Measurements from ENCODE around the gene RIPK4. TPM values are rescaled to one million over a fixed set of nuclear protein-coding genes. Genes with fewer than 3 reads are reported as not detected.
"Not testable (repeated sequence)": the region's sequence is repeated elsewhere in the genome, so short reads cannot be mapped to it uniquely, and the experiment has no call there.

The RIPK4 gene
- total RNA-seq, 1 experiment from 2014 or later, result 16.0 TPM

GRCh38 chr21:41794600-41794999, 27.7 kb upstream of the RIPK4 start:
- ChIA-PET POLR2A (ENCODE audit: low non-redundant PET) (no interaction called here), CTCF (no interaction called here)
- Histone ChIP-seq H3K27me3 (replicated peaks; ENCODE audit: insufficient read depth, low read depth, low read length, poor library complexity) (no peaks in the 10 kb centered on the region), H3K27ac (ENCODE audit: low read depth, low read length, poor library complexity, severe bottlenecking) (no peak overlapping the region), H3K36me3 (ENCODE audit: insufficient read depth, low read length, poor library complexity, severe bottlenecking) (peaks cover 9% of the 10 kb centered on the region), H3K4me1 (ENCODE audit: insufficient read depth, low read length, poor library complexity, severe bottlenecking) (no peaks in the 10 kb centered on the region), H3K4me3 (ENCODE audit: low read depth, low read length, poor library complexity, severe bottlenecking) (no peak overlapping the region), H3K9me3 (ENCODE audit: low read depth, low read length, poor library complexity, severe bottlenecking) (peaks cover 4% of the 10 kb centered on the region)
- TF ChIP-seq EZH2 (IDR thresholded peaks at IDR 0.05; ENCODE audit: borderline replicate concordance, low read depth, low read length, poor library complexity, severe bottlenecking) (no peak), CTCF (conservative IDR thresholded peaks at IDR 0.05; ENCODE audit: low read depth, low read length) (no peak)
- intact Hi-C loops (cut with micrococcal nuclease; ENCODE audit: unreplicated experiment), result no loop called here
- DNase-seq (ENCODE audit: low spot score), result no peak
- BruUV-seq (replicated peaks), result no TSS peak

- TF ChIP-seq EZH2 (IDR thresholded peaks at IDR 0.05; ENCODE audit: borderline replicate concordance, low read depth, low read length, poor library complexity, severe bottlenecking) (no peak), CTCF (conservative IDR thresholded peaks at IDR 0.05; ENCODE audit: low read depth, low read length) (no peak)
- no peak overlapping the region for H3K27ac ChIP-seq (ENCODE audit: low read depth, low read length, poor library complexity, severe bottlenecking)
- no peak overlapping the region for H3K4me3 ChIP-seq (ENCODE audit: low read depth, low read length, poor library complexity, severe bottlenecking)
- H3K36me3 ChIP-seq (ENCODE audit: insufficient read depth, low read length, poor library complexity, severe bottlenecking), result no peaks in the 10 kb centered on the region
- H3K9me3 ChIP-seq (ENCODE audit: low read depth, low read length, poor library complexity, severe bottlenecking), result peaks cover 4% of the 10 kb centered on the region
- H3K27me3 ChIP-seq (replicated peaks; ENCODE audit: insufficient read depth, low read depth, low read length, poor library complexity), result no peaks in the 10 kb centered on the region
- DNase-seq (ENCODE audit: low spot score), result no peak
- POLR2A ChIA-PET (ENCODE audit: low non-redundant PET), result no interaction called here
- BruUV-seq (replicated peaks), result no TSS peak
- no peaks in the 10 kb centered on the region for H3K4me1 ChIP-seq (ENCODE audit: insufficient read depth, low read length, poor library complexity, severe bottlenecking)
- CTCF ChIA-PET, result no interaction called here
- intact Hi-C loops (cut with micrococcal nuclease; ENCODE audit: unreplicated experiment), result no loop called here
Measured at GRCh38 chr21:41792711-41793110, 25.9 kb upstream of the RIPK4 start.

- intact Hi-C loops (cut with micrococcal nuclease; ENCODE audit: unreplicated experiment), result no loop called here
- BruUV-seq (replicated peaks), result no TSS peak
- POLR2A ChIA-PET (ENCODE audit: low non-redundant PET), result interaction anchor here (0.6 kb wide), 1 partner anchor 14 kb away, joined by 3 read pairs; no protein-coding TSS in a partner anchor
Measured at GRCh38 chr21:41786509-41786987, 19.7 kb upstream of the RIPK4 start.

GRCh38 chr21:41785262-41785661, 18.4 kb upstream of the RIPK4 start:
- CTCF ChIA-PET; H3K36me3 ChIP-seq (ENCODE audit: insufficient read depth, low read length, poor library complexity, severe bottlenecking); DNase-seq (ENCODE audit: low spot score); H3K27ac ChIP-seq (ENCODE audit: low read depth, low read length, poor library complexity, severe bottlenecking); H3K27me3 ChIP-seq (replicated peaks; ENCODE audit: insufficient read depth, low read depth, low read length, poor library complexity); H3K4me3 ChIP-seq (ENCODE audit: low read depth, low read length, poor library complexity, severe bottlenecking); H3K9me3 ChIP-seq (ENCODE audit: low read depth, low read length, poor library complexity, severe bottlenecking); intact Hi-C loops (cut with micrococcal nuclease; ENCODE audit: unreplicated experiment); POLR2A ChIA-PET (ENCODE audit: low non-redundant PET); BruUV-seq (replicated peaks): not testable (repeated sequence)
- H3K4me1 ChIP-seq (ENCODE audit: insufficient read depth, low read length, poor library complexity, severe bottlenecking), result peaks cover 23% of the 10 kb centered on the region

More at GRCh38 chr21:41786509-41786987, 19.7 kb upstream of the RIPK4 start:
- Histone ChIP-seq H3K36me3 (ENCODE audit: insufficient read depth, low read length, poor library complexity, severe bottlenecking) (no peaks in the 10 kb centered on the region), H3K27me3 (replicated peaks; ENCODE audit: insufficient read depth, low read depth, low read length, poor library complexity) (no peaks in the 10 kb centered on the region), H3K9me3 (ENCODE audit: low read depth, low read length, poor library complexity, severe bottlenecking) (no peaks in the 10 kb centered on the region), H3K4me1 (ENCODE audit: insufficient read depth, low read length, poor library complexity, severe bottlenecking) (peaks cover 15% of the 10 kb centered on the region), H3K4me3 (ENCODE audit: low read depth, low read length, poor library complexity, severe bottlenecking) (no peak overlapping the region), H3K27ac (ENCODE audit: low read depth, low read length, poor library complexity, severe bottlenecking) (no peak overlapping the region)
- CTCF ChIA-PET, result interaction anchor here (0.7 kb wide), 1 partner anchor 174 kb away, joined by 4 read pairs; no protein-coding TSS in a partner anchor
- no peak for TF ChIP-seq CTCF (conservative IDR thresholded peaks at IDR 0.05; ENCODE audit: low read depth, low read length)
- TF ChIP-seq EZH2 (IDR thresholded peaks at IDR 0.05; ENCODE audit: borderline replicate concordance, low read depth, low read length, poor library complexity, severe bottlenecking), result no peak
- DNase-seq (ENCODE audit: low spot score), result no peak
